ENCODE results near the gene LETMD1. TPM values are rescaled to one million over a fixed set of nuclear protein-coding genes. Genes with fewer than 3 reads are reported as not detected.

Gene LETMD1
- total and polyA plus RNA-seq, 2 donors (not counting 3 experiments of a cell fraction or from before 2014, with no cell fraction given) = 38.9 to 47.7 TPM

- TF ChIP-seq MYC (IDR thresholded peaks at IDR 0.05; ENCODE audit: low read depth, low read length) (no peak), JUN (IDR thresholded peaks at IDR 0.05; ENCODE audit: borderline replicate concordance, insufficient read depth, insufficient read length, low read depth) (no peak), POLR2A (IDR thresholded peaks at IDR 0.05; ENCODE audit: low read depth, low read length) (no peak), EZH2 (IDR thresholded peaks at IDR 0.05; ENCODE audit: borderline replicate concordance, low read depth, low read length, severe bottlenecking) (no peak), GATA2 (IDR thresholded peaks at IDR 0.05; ENCODE audit: insufficient read depth, insufficient read length, low read depth, low read length) (no peak), MAX (IDR thresholded peaks at IDR 0.05; ENCODE audit: insufficient read depth, insufficient read length) (no peak), CTCF (IDR thresholded peaks at IDR 0.05; ENCODE audit: extremely low read depth in 1 of 2, insufficient read depth in 1 of 2, low read depth in 1 of 2, low read length in 2 of 2) (no peak), POLR2AphosphoS5 (IDR thresholded peaks at IDR 0.05; ENCODE audit: insufficient read depth, low read depth, low read length) (no peak), FOS (IDR thresholded peaks at IDR 0.05; ENCODE audit: borderline replicate concordance, insufficient read depth, low read length) (no peak)
- BruUV-seq (replicated peaks) = no TSS peak
- Histone ChIP-seq H3K27ac (ENCODE audit: insufficient read depth, low read depth, low read length) (no peak overlapping the region), H3K9me3 (replicated peaks; ENCODE audit: control insufficient read depth, insufficient read depth, low read length) (no peaks in the 10 kb centered on the region), H3K4me1 (ENCODE audit: control insufficient read depth, extremely low read depth, insufficient read depth, low read length) (no peaks in the 10 kb centered on the region), H3K4me2 (ENCODE audit: insufficient read depth, low read length) (no peak overlapping the region), H3K4me3 (replicated peaks in 1 of 3; ENCODE audit: insufficient read depth in 1 of 3, low read depth in 1 of 3, low read length in 3 of 3) (no peak overlapping the region), H2AFZ (ENCODE audit: low read depth, low read length) (no peak overlapping the region), H3K79me2 (ENCODE audit: control insufficient read depth, insufficient read depth, low read length) (no peaks in the 10 kb centered on the region), H3K9ac (replicated peaks; ENCODE audit: extremely low read depth, insufficient read depth, low read length) (no peak overlapping the region), H3K36me3 (ENCODE audit: control insufficient read depth in 2 of 2, extremely low read depth in 1 of 2, insufficient read depth in 2 of 2, low read length in 2 of 2) (peaks cover 27% of the 10 kb centered on the region in 2 experiments), H4K20me1 (replicated peaks; ENCODE audit: control insufficient read depth, extremely low read depth, insufficient read depth, low read length) (no peaks in the 10 kb centered on the region), H3K27me3 (ENCODE audit: control insufficient read depth in 2 of 2, insufficient read depth in 2 of 2, low read length in 2 of 2) (no peaks in the 10 kb centered on the region), H3K9me1 (replicated peaks; ENCODE audit: control insufficient read depth, extremely low read depth, insufficient read depth, low read length) (no peaks in the 10 kb centered on the region)
- CTCF ChIA-PET = interaction anchor here (1.1 to 1.6 kb wide), 2 partner anchors 10 to 15 kb away, joined by 3 to 4 read pairs; no protein-coding TSS in a partner anchor
- intact Hi-C loops (cut with micrococcal nuclease) = no loop called here
- POLR2A ChIA-PET = no interaction called here
- FAIRE-seq (no peak), DNase-seq (ENCODE audit: low read depth, low spot score) (no peak)
- dilution Hi-C loops (cut with MboI; ENCODE audit: extremely low pct_ligation_motif_present, low sequenced_read_pairs) = no loop called here
These were observed 11.0 kb downstream of the LETMD1 start for GRCh38 chr12:51059086-51059485.

Measured in endothelial cell of umbilical vein (primary cell).